Measurements from ENCODE around the gene BICDL1. TPM values are rescaled to one million over a fixed set of nuclear protein-coding genes. Genes with fewer than 3 reads are reported as not detected.

BICDL1 gene
- total and polyA plus RNA-seq, 2 of the 4 experiments (the other 2 are of a cell fraction): not detected

DNA sequence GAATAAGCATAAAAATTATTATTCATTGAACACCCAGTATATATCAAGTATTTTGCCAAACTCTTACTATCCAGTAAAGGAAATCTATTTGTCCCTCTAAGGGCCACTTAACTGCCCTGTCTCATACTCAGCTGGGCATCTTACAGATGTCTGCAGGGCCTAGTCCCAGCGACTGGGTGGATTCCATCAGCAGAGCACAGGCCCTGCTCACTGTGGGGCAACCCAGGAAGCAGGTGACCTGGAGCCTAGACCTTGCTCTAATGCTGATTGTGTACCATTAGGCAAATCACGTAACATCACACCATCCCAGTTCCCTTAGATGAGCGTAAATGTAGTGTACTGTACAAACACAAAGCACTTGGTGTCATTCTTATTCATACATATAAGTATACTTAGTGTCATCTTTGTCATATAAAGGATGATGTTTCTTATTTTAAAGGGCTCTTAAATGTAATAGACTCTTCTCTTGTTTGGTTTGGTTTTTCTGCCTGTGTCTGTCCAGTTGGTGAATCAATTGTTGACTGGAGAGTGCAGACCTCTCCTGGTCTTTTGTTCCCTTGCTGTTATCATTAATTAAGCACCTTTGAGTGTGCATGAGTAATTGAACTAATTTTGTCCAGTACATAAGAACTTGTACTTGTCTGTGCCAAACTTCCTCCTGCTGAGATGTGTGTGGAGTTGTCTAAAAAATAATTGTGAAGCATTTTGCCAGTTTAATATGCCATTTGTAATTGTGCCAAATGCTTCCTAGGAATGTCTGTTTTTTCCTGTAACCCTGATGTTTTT lies 78.2 kb downstream of the BICDL1 start:
- no peak overlapping the region for H2BK15ac ChIP-seq (ENCODE audit: low read depth, low read length)
- H3K27ac ChIP-seq (ENCODE audit: insufficient read depth, low read length): no peak overlapping the region
- no peak overlapping the region for H3K23ac ChIP-seq (ENCODE audit: low read depth, low read length)
- BruUV-seq (replicated peaks): no TSS peak
- intact Hi-C loops (cut with micrococcal nuclease): no loop called here
- no peaks in the 10 kb centered on the region for H3K4me1 ChIP-seq (ENCODE audit: control insufficient read depth, insufficient read depth, low read length)
- in situ Hi-C loops (cut with MboI; ENCODE audit: low sequenced_read_pairs): no loop called here
- H3K9ac ChIP-seq (ENCODE audit: low read depth, low read length): no peak overlapping the region
- H3K27me3 ChIP-seq (ENCODE audit: control insufficient read depth, insufficient read depth, low read length): peaks cover 40% of the 10 kb centered on the region
- no peak overlapping the region for H3K4me2 ChIP-seq (ENCODE audit: low read depth, low read length)
- H2BK20ac ChIP-seq (ENCODE audit: low read depth, low read length): no peak overlapping the region
- no peak overlapping the region for H3K14ac ChIP-seq (replicated peaks; ENCODE audit: low read depth, low read length)
- H4K20me1 ChIP-seq (ENCODE audit: insufficient read depth, low read length): no peaks in the 10 kb centered on the region
- H2AFZ ChIP-seq (replicated peaks; ENCODE audit: low read length, poor library complexity): no peak overlapping the region
- H3K18ac ChIP-seq (ENCODE audit: low read depth, low read length): no peak overlapping the region
- DNase-seq (no peak), ATAC-seq (ENCODE audit: low read depth) (no peak)
- H3K4me3 ChIP-seq (ENCODE audit: insufficient read depth, low read depth, low read length): no peak overlapping the region
- H4K91ac ChIP-seq (ENCODE audit: insufficient read depth, low read depth, low read length): no peak overlapping the region
- CTCF ChIA-PET: no interaction called here
- no peak overlapping the region for H2BK5ac ChIP-seq (ENCODE audit: low read depth, low read length, poor library complexity, severe bottlenecking)
- H2BK120ac ChIP-seq (ENCODE audit: low read depth, low read length): no peak overlapping the region
- H3K79me1 ChIP-seq (ENCODE audit: low read depth in 1 of 2, low read length in 2 of 2): no peaks in the 10 kb centered on the region
- H3K9me1 ChIP-seq (ENCODE audit: insufficient read depth, low read length): no peaks in the 10 kb centered on the region
- no peak for TF ChIP-seq POLR2A (IDR thresholded peaks at IDR 0.05; ENCODE audit: low read depth, low read length)
- TF ChIP-seq SMC3 (IDR thresholded peaks at IDR 0.05; ENCODE audit: low read depth, low read length): no peak
- no peak for TF ChIP-seq USF2 (IDR thresholded peaks at IDR 0.05; ENCODE audit: low read depth, low read length)
- TF ChIP-seq CHD1 (IDR thresholded peaks at IDR 0.05; ENCODE audit: low read depth, low read length): no peak
- TF ChIP-seq RCOR1 (IDR thresholded peaks at IDR 0.05; ENCODE audit: insufficient replicate concordance, low read length): no peak
- H2AK9ac ChIP-seq (replicated peaks; ENCODE audit: low read depth, low read length, poor library complexity): no peak overlapping the region
- no peaks in the 10 kb centered on the region for H3K9me3 ChIP-seq (ENCODE audit: control insufficient read depth, insufficient read depth, low read length)
- no peaks in the 10 kb centered on the region for H3K36me3 ChIP-seq (ENCODE audit: control insufficient read depth, insufficient read depth, low read length)
- POLR2A ChIA-PET (ENCODE audit: unreplicated experiment): no interaction called here
- no peak overlapping the region for H2AK5ac ChIP-seq (ENCODE audit: low read depth, low read length)
- dilution Hi-C loops (cut with HindIII; ENCODE audit: low sequenced_read_pairs, unreplicated experiment): no loop called here
- WGBS, 2 experiments (ENCODE audit: extremely low coverage in 2 of 2, insufficient read length in 1 of 2): no CpG with 5 or more reads among the region's 3 CpGs
- no peak overlapping the region for H3K4ac ChIP-seq (ENCODE audit: low read depth, low read length)
- no peak overlapping the region for H3K56ac ChIP-seq (ENCODE audit: extremely low read depth, insufficient read depth, low read length)
- H4K8ac ChIP-seq (ENCODE audit: low read depth in 2 of 2, low read length in 2 of 2): no peak overlapping the region
- H4K5ac ChIP-seq (ENCODE audit: low read depth, low read length): no peak overlapping the region

Data from IMR-90 (cell line).